GM12878 (cell line): ENCODE measurements around the gene TIMM29. TPM values are rescaled to one million over a fixed set of nuclear protein-coding genes. Genes with fewer than 3 reads are reported as not detected.

Experiments used
- ATAC-seq: fragments of 200-7000 bp; cut with Tn5 transposase; 3 replicates; pipeline ENCODE4 v1.9.1; 2020; ENCODE audit warnings: mild to moderate bottlenecking, moderate library complexity
- BruUV-seq: library from RNA; stranded (reverse); fragments of 400-500 nt; replicated peaks from 2 replicates; lab custom pipeline; 2021; lab: Mats Ljungman, UMichigan
- CTCF ChIA-PET: fragments of 300-600 bp; sonication (Branson Sonifier 250); formaldehyde crosslinking; extraction: SDS; loops from one replicate; lab custom pipeline; 2021; ENCODE audit warnings: inconsistent platforms; lab: Yijun Ruan, JAX
- POLR2A ChIA-PET: fragments of 350-600 bp; formaldehyde crosslinking; extraction: SDS; loops from one replicate; lab custom pipeline; 2021; ENCODE audit warnings: inconsistent platforms; lab: Charles Lee
- RAD21 ChIA-PET: fragments of 300-600 bp; sonication (Branson Sonifier 250); formaldehyde crosslinking; loops from one replicate; lab custom pipeline; 2023; ENCODE audit warnings: antibody characterized with exemption; ENCODE audit not compliant: unreplicated experiment; lab: Charles Lee
- SMC1A ChIA-PET: fragments of 300-600 bp; sonication (Branson Sonifier 250); formaldehyde crosslinking; loops from one replicate; lab custom pipeline; 2023; ENCODE audit not compliant: unreplicated experiment, uncharacterized antibody; lab: Charles Lee
- DNase-seq: peaks from one replicate; pipeline ENCODE4 v3.0.0-alpha.2; 2011; ENCODE audit warnings: low read depth, low spot score
- FAIRE-seq: peaks from 3 replicates; lab custom pipeline; 2011; peaks lifted over from hg19 to GRCh38; lab: Jason Lieb, UNC
- H2AFZ ChIP-seq: 2 replicates; pipeline ENCODE4 v1.6.0; 2011; ENCODE audit warnings: low read depth, low read length, control low read depth; ENCODE audit not compliant: control insufficient read depth
- H3K27ac ChIP-seq: 2 replicates; pipeline ENCODE4 v1.5.1; 2011; ENCODE audit warnings: control low read depth; ENCODE audit not compliant: control insufficient read depth, insufficient read depth
- H3K27me3 ChIP-seq, 2 experiments: replicated peaks in 1 of 2; 2 replicates each; pipeline versions ENCODE4 v1.6.0 to v1.6.1; 2011; ENCODE audit warnings: low read length in 1 of 2; ENCODE audit not compliant: control insufficient read depth in 2 of 2, insufficient read depth in 2 of 2
- H3K36me3 ChIP-seq, 2 experiments: 2 replicates each; pipeline ENCODE4 v1.5.1; 2011; ENCODE audit warnings: low read length in 1 of 2; ENCODE audit not compliant: control insufficient read depth in 2 of 2, insufficient read depth in 2 of 2
- H3K4me1 ChIP-seq: 2 replicates; pipeline ENCODE4 v1.6.1; 2011; ENCODE audit warnings: mild to moderate bottlenecking, low read length, moderate library complexity, mixed read lengths; ENCODE audit not compliant: control insufficient read depth, insufficient read depth
- H3K4me2 ChIP-seq: 2 replicates; pipeline ENCODE4 v1.6.0; 2011; ENCODE audit warnings: control low read depth; ENCODE audit not compliant: control insufficient read depth, insufficient read depth
- H3K4me3 ChIP-seq: fragments of 200-600 bp; sonication (generic); 2 replicates; pipeline ENCODE4 v1.5.1; 2016
- H3K79me2 ChIP-seq: 2 replicates; pipeline ENCODE4 v1.6.0; 2011; ENCODE audit warnings: low read length; ENCODE audit not compliant: control insufficient read depth, insufficient read depth
- H3K9ac ChIP-seq: 2 replicates; pipeline ENCODE4 v1.8.0; 2011; ENCODE audit warnings: low read length, control low read depth, mixed read lengths; ENCODE audit not compliant: control insufficient read depth, insufficient read depth
- H3K9me3 ChIP-seq: replicated peaks from 3 replicates; pipeline ENCODE4 v1.5.1; 2011; ENCODE audit warnings: mild to moderate bottlenecking, low read length; ENCODE audit not compliant: control insufficient read depth, insufficient read depth
- H4K20me1 ChIP-seq: 2 replicates; pipeline ENCODE4 v1.6.0; 2011; ENCODE audit not compliant: control insufficient read depth, insufficient read depth
- ASH2L ChIP-seq: fragments of 300-600, 200-600 bp; sonication (generic); IDR thresholded peaks from 2 replicates; pipeline ENCODE4 v1.6.1; 2017; ENCODE audit warnings: low read depth, mild to moderate bottlenecking, borderline replicate concordance
- BHLHE40 ChIP-seq, 2 experiments: fragments of 450-650 bp in 1 of 2; IDR thresholded peaks; 2 replicates each; pipeline ENCODE4 v1.6.1; 2011 to 2017; ENCODE audit warnings: low read depth in 2 of 2, borderline replicate concordance in 1 of 2, improper control_type of control experiment in 1 of 2, low read length in 1 of 2, mild to moderate bottlenecking in 1 of 2
- EGR1 ChIP-seq, 2 experiments: IDR thresholded peaks; 1 replicate in 1 of 2; 2 replicates in 1 of 2; pipeline ENCODE4 v1.6.1; 2011 to 2012; ENCODE audit warnings: low read depth in 2 of 2, low read length in 2 of 2, borderline replicate concordance in 1 of 2, mild to moderate bottlenecking in 1 of 2, moderate library complexity in 1 of 2
- IRF4 ChIP-seq: IDR thresholded peaks from 2 replicates; pipeline ENCODE4 v1.6.1; 2011; ENCODE audit warnings: low read depth, low read length
- MTA3 ChIP-seq: IDR thresholded peaks from 2 replicates; pipeline ENCODE4 v1.6.1; 2012; ENCODE audit warnings: low read length, inconsistent platforms, borderline replicate concordance
- NFYB ChIP-seq: IDR thresholded peaks from 2 replicates; pipeline ENCODE4 v1.6.1; 2011; ENCODE audit warnings: low read depth, mild to moderate bottlenecking, low read length, improper control_type of control experiment, moderate library complexity; ENCODE audit not compliant: insufficient read depth
- PAX5 ChIP-seq: IDR thresholded peaks from 2 replicates; pipeline ENCODE4 v1.6.1; 2011; ENCODE audit warnings: low read depth, low read length, borderline replicate concordance
- PBX3 ChIP-seq: IDR thresholded peaks from 2 replicates; pipeline ENCODE4 v1.6.1; 2011; ENCODE audit warnings: mild to moderate bottlenecking, low read depth, low read length, moderate library complexity; ENCODE audit not compliant: insufficient replicate concordance
- RELB ChIP-seq: fragments of 450-650 bp; IDR thresholded peaks from 2 replicates; pipeline ENCODE4 v1.6.1; 2017; ENCODE audit warnings: low read depth, mild to moderate bottlenecking, moderate library complexity
- TARDBP ChIP-seq: IDR thresholded peaks from 2 replicates; pipeline ENCODE4 v1.6.1; 2016; ENCODE audit warnings: borderline replicate concordance
- ZNF24 ChIP-seq: fragments of 450-650 bp; IDR thresholded peaks from 2 replicates; pipeline ENCODE4 v1.6.1; 2017; ENCODE audit warnings: antibody characterized with exemption, mild to moderate bottlenecking
- WGBS: methylation state at CpG from one replicate; pipeline ENCODE4 v1.1.6; 2016; ENCODE audit warnings: low lambda C conversion rate; ENCODE audit not compliant: insufficient replicate concordance, insufficient coverage; ENCODE audit errors: missing lambda C conversion rate; 5-methylcytosine and 5-hydroxymethylcytosine counted together
- in situ Hi-C: fragments of 300-500 bp; cut with MboI; formaldehyde crosslinking; loops from 9 replicates; pipeline ENCODE4 v1.14.3; 2018; ENCODE audit warnings: mixed read lengths
- intact Hi-C: fragments of 100-400 bp; cut with micrococcal nuclease; formaldehyde crosslinking; loops from one replicate; pipeline ENCODE4 v1.14.2; 2022; ENCODE audit not compliant: unreplicated experiment
- polyA plus RNA-seq, 11 experiments: library from polyadenylated mRNA; depleted of rRNA in 4 of 11; unstranded in 6 of 11; stranded (reverse) in 5 of 11; fragments of >200 nt; fragmentation: Nextera tagmentation in 4 of 11; fragmentation: Illumina TruSeq in 1 of 11; extraction: Ambion mirVana in 4 of 11; extraction: Trizol in 1 of 11; gene quantifications; 1 replicate in 1 of 11; 2 replicates in 10 of 11; pipeline versions ENCODE4 v1.2.1 to v1.2.3, GENCODE V29; 2011 to 2016; ENCODE audit warnings: inconsistent platforms in 2 of 11, missing spikeins in 2 of 11, low read depth in 1 of 11
- total RNA-seq, 4 experiments: library from RNA; depleted of rRNA in 3 of 4; stranded (reverse); fragments of >200 nt in 3 of 4; fragmentation: Illumina TruSeq in 1 of 4; extraction: Trizol in 1 of 4; gene quantifications; 2 replicates each; pipeline versions ENCODE4 v1.2.1 to v1.2.3, GENCODE V29; 2013 to 2021
- TF ChIP-seq, protein P1 (sequence below): fragments of 450-650 bp; IDR thresholded peaks from 2 replicates; pipeline ENCODE4 v1.6.1; 2017; ENCODE audit warnings: mild to moderate bottlenecking, low read depth, inconsistent platforms; ENCODE audit not compliant: poor library complexity, severe bottlenecking

The TIMM29 gene
- total and polyA plus RNA-seq, 10 of the 15 experiments (the other 5 are each of a cell fraction or from before 2014, with no cell fraction given) = 2.4 to 27.9 (median 13.5) TPM

GRCh38 chr19:10976131-10976892, 47.7 kb downstream of the TIMM29 start:
- Histone ChIP-seq H3K9ac (no peak overlapping the region), H3K79me2 (peaks cover 82% of the 10 kb centered on the region), H3K27ac (no peak overlapping the region), H3K9me3 (peaks cover 1% of the 10 kb centered on the region; the same call in 1 of the 3 replicates), H3K36me3 (peaks cover 8 to 11% of the 10 kb centered on the region in 2 experiments; a peak in 3 of 4 replicates), H3K4me1 (peaks cover 30% of the 10 kb centered on the region), H3K4me3 (no peak overlapping the region), H2AFZ (no peak overlapping the region), H4K20me1 (peaks cover 4% of the 10 kb centered on the region), H3K4me2 (no peak overlapping the region), H3K27me3 (no peaks in the 10 kb centered on the region)
- ChIA-PET CTCF (interaction anchor here (2.1 kb wide), 1 partner anchor 35 kb away, joined by 4 read pairs; no protein-coding TSS in a partner anchor), RAD21 (interaction anchor here (0.7 kb wide), 1 partner anchor 25 kb away, joined by 3 read pairs; no protein-coding TSS in a partner anchor), POLR2A (no interaction called here), SMC1A (interaction anchor here (0.7 to 1.8 kb wide), 2 partner anchors 10 to 34 kb away, joined by 3 to 4 read pairs; no protein-coding TSS in a partner anchor)
- FAIRE-seq (no peak), ATAC-seq (no peak), DNase-seq (no peak)
- in situ Hi-C loops (no loop called here), intact Hi-C loops (no loop called here)
- TF ChIP-seq MTA3 = no peak
- no peak for TF ChIP-seq ZNF24
- no peak for TF ChIP-seq BHLHE40 (IDR thresholded peaks at IDR 0.05; ENCODE audit: borderline replicate concordance in 1 of 2, low read depth in 2 of 2, low read length in 1 of 2)
- no peak for TF ChIP-seq PBX3
- TF ChIP-seq NFYB = no peak
- no peak for TF ChIP-seq IRF4
- no peak for TF ChIP-seq EGR1 (IDR thresholded peaks at IDR 0.05; ENCODE audit: borderline replicate concordance in 1 of 2, low read depth in 2 of 2, low read length in 2 of 2)
- no peak for TF ChIP-seq RELB
- TF ChIP-seq, protein P1, sequence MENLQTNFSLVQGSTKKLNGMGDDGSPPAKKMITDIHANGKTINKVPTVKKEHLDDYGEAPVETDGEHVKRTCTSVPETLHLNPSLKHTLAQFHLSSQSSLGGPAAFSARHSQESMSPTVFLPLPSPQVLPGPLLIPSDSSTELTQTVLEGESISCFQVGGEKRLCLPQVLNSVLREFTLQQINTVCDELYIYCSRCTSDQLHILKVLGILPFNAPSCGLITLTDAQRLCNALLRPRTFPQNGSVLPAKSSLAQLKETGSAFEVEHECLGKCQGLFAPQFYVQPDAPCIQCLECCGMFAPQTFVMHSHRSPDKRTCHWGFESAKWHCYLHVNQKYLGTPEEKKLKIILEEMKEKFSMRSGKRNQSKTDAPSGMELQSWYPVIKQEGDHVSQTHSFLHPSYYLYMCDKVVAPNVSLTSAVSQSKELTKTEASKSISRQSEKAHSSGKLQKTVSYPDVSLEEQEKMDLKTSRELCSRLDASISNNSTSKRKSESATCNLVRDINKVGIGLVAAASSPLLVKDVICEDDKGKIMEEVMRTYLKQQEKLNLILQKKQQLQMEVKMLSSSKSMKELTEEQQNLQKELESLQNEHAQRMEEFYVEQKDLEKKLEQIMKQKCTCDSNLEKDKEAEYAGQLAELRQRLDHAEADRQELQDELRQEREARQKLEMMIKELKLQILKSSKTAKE = no peak
- TF ChIP-seq TARDBP = no peak
- TF ChIP-seq PAX5 = no peak
- TF ChIP-seq ASH2L = no peak
- 91% methylated on average over 15 of the region's 19 CpGs for WGBS
- BruUV-seq = no TSS peak
